ENCODE data around the gene ADAMTSL2.

DNA sequence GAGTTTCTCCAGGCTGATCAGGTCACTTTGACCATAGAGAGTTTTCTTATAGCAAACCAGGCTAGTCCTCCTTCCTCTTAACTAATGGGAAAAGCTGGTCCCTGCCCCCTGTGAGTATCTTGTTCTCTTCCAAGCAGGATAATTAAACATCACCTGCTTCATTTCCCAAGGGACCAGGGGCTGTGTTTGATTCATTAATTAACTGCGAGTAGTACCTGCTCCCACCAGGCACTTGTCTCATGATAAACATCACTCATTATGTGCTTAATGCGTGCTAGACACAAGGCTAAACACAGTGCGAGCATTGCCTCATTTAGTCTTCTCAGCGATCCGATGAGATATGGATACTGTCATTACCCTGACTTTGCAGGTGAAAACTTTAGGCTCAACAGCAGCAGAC is 76.3 kb downstream of the ADAMTSL2 start:
- TF ChIP-seq EZH2phosphoT487 (IDR thresholded peaks at IDR 0.05; ENCODE audit: low read depth) = no peak
- TF ChIP-seq, protein P1, sequence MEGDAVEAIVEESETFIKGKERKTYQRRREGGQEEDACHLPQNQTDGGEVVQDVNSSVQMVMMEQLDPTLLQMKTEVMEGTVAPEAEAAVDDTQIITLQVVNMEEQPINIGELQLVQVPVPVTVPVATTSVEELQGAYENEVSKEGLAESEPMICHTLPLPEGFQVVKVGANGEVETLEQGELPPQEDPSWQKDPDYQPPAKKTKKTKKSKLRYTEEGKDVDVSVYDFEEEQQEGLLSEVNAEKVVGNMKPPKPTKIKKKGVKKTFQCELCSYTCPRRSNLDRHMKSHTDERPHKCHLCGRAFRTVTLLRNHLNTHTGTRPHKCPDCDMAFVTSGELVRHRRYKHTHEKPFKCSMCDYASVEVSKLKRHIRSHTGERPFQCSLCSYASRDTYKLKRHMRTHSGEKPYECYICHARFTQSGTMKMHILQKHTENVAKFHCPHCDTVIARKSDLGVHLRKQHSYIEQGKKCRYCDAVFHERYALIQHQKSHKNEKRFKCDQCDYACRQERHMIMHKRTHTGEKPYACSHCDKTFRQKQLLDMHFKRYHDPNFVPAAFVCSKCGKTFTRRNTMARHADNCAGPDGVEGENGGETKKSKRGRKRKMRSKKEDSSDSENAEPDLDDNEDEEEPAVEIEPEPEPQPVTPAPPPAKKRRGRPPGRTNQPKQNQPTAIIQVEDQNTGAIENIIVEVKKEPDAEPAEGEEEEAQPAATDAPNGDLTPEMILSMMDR (IDR thresholded peaks at IDR 0.05; ENCODE audit: low read depth, low read length) = no peak
